Activated CD8-positive, alpha-beta memory T cell treated with anti-CD3 and anti-CD28 coated beads, Interleukin-2, amount 50 U/mL, for 1 hour (primary cell): ENCODE measurements around the gene BCOR.

Experiments
- DNase-seq: peaks from one replicate; pipeline ENCODE4 v3.0.0-alpha.2; 2020; ENCODE audit errors: extremely low read depth

Gene BCOR

GRCh38 chrX:40084471-40085101 is 13.2 kb downstream of the BCOR start:
- DNase-seq = no peak

- DNase-seq = no peak
Observed at GRCh38 chrX:40083979-40084359, 13.8 kb downstream of the BCOR start.

GRCh38 chrX:40083120-40083978 is 14.4 kb downstream of the BCOR start:
- DNase-seq = no peak

- no peak for DNase-seq
Observed at GRCh38 chrX:40082447-40083119, 15.2 kb downstream of the BCOR start.

GRCh38 chrX:40081679-40082068 is 16.1 kb downstream of the BCOR start:
- DNase-seq = no peak

- DNase-seq = no peak
Observed at GRCh38 chrX:40080894-40081678, 16.7 kb downstream of the BCOR start.

- DNase-seq = no peak
Observed at GRCh38 chrX:40079572-40079971, 18.2 kb downstream of the BCOR start.

GRCh38 chrX:40078489-40079227 is 19.1 kb downstream of the BCOR start:
- DNase-seq = no peak

- DNase-seq = no peak
Observed at GRCh38 chrX:40077906-40078305, 19.9 kb downstream of the BCOR start.

GRCh38 chrX:40076750-40077575 is 20.8 kb downstream of the BCOR start:
- DNase-seq = no peak

GRCh38 chrX:40074959-40075332 is 22.8 kb downstream of the BCOR start:
- DNase-seq = no peak

- DNase-seq = no peak
Observed at GRCh38 chrX:40074080-40074958, 23.4 kb downstream of the BCOR start.

- no peak for DNase-seq
Observed at GRCh38 chrX:40073439-40074054, 24.2 kb downstream of the BCOR start.

- DNase-seq = no peak
Observed at GRCh38 chrX:40072246-40072645, 25.5 kb downstream of the BCOR start.

GRCh38 chrX:40068048-40068447 is 29.7 kb downstream of the BCOR start:
- no peak for DNase-seq

- no peak for DNase-seq
Observed at GRCh38 chrX:40066700-40067099, 31.1 kb downstream of the BCOR start.

- no peak for DNase-seq
Observed at GRCh38 chrX:40065296-40066046, 32.3 kb downstream of the BCOR start.

- no peak for DNase-seq
Observed at GRCh38 chrX:40064055-40064597, 33.6 kb downstream of the BCOR start.
